K562 (cell line): ENCODE measurements around the gene KISS1R. TPM values are rescaled to one million over a fixed set of nuclear protein-coding genes. Genes with fewer than 3 reads are reported as not detected.

Source experiments
- CHAMP1 ChIP-seq: fragments of 450-650 bp; IDR thresholded peaks from 2 replicates; pipeline ENCODE4 v1.6.1; 2016; ENCODE audit warnings: mild to moderate bottlenecking
- CSDE1 ChIP-seq, 2 experiments: fragments of 450-650 bp; IDR thresholded peaks; 2 replicates each; pipeline ENCODE4 v1.6.1; 2016; ENCODE audit warnings: mild to moderate bottlenecking in 1 of 2
- EGR1 ChIP-seq: fragments of 450-650 bp; conservative IDR thresholded peaks from 2 replicates; pipeline ENCODE4 v1.6.1; 2017; ENCODE audit warnings: mild to moderate bottlenecking
- ELF4 ChIP-seq: fragments of 450-650 bp; formaldehyde crosslinking; IDR thresholded peaks from 2 replicates; pipeline ENCODE4 v1.4.0; 2022; ENCODE audit warnings: missing genetic modification characterization
- HINFP ChIP-seq: fragments of 450-650 bp; conservative IDR thresholded peaks from 2 replicates; pipeline ENCODE4 v1.6.1; 2016; ENCODE audit warnings: missing genetic modification characterization, low read depth, mild to moderate bottlenecking, control low read depth, missing compliant biosample characterization
- HNRNPH1 ChIP-seq: fragments of 200-400 bp; formaldehyde crosslinking; optimal IDR thresholded peaks from 2 replicates; pipeline ENCODE3; 2017; ENCODE audit warnings: low read depth, mild to moderate bottlenecking, low read length, moderate library complexity
- KLF13 ChIP-seq: fragments of 450-650 bp; IDR thresholded peaks from 2 replicates; pipeline ENCODE4 v1.6.1; 2016; ENCODE audit warnings: missing genetic modification characterization, low read depth, mild to moderate bottlenecking, missing compliant biosample characterization, moderate library complexity, borderline replicate concordance
- L3MBTL2 ChIP-seq: fragments of 450-650 bp; IDR thresholded peaks from 2 replicates; pipeline ENCODE4 v1.6.1; 2016; ENCODE audit warnings: mild to moderate bottlenecking, moderate library complexity
- NRF1 ChIP-seq, 2 experiments: fragments of 450-650 bp; IDR thresholded peaks in 1 of 2; conservative IDR thresholded peaks in 1 of 2; 2 replicates each; pipeline ENCODE4 v1.6.1; 2014; ENCODE audit warnings: mild to moderate bottlenecking in 2 of 2
- PHF21A ChIP-seq: fragments of 450-650 bp; IDR thresholded peaks from 2 replicates; pipeline ENCODE4 v1.6.1; 2017; ENCODE audit warnings: low read depth, borderline replicate concordance
- SIN3A ChIP-seq, 2 experiments: fragments of 150-350 bp in 1 of 2; IDR thresholded peaks; 2 replicates each; pipeline ENCODE4 v1.6.1; 2011 to 2016; ENCODE audit warnings: borderline replicate concordance in 2 of 2, low read depth in 2 of 2, low read length in 2 of 2, mild to moderate bottlenecking in 2 of 2, moderate library complexity in 2 of 2; ENCODE audit not compliant: control insufficient read depth in 1 of 2
- SMAD1 ChIP-seq: fragments of 150-350 bp; IDR thresholded peaks from 2 replicates; pipeline ENCODE4 v1.6.1; 2014; ENCODE audit warnings: low read length, low read depth; ENCODE audit not compliant: partially characterized antibody
- SRF ChIP-seq, 2 experiments: fragments of 250-450, 450-650 bp in 1 of 2; sonication (Bioruptor Pico) in 1 of 2; sonication (generic) in 1 of 2; formaldehyde crosslinking; IDR thresholded peaks; 2 replicates each; pipeline versions ENCODE4 v1.5.0 to v1.5.1; 2020 to 2022; ENCODE audit warnings: mild to moderate bottlenecking in 1 of 2, missing genetic modification reagents in 1 of 2
- TRIM24 ChIP-seq, 2 experiments: fragments of 450-650 bp; IDR thresholded peaks; 2 replicates each; pipeline ENCODE4 v1.6.1; 2016
- VEZF1 ChIP-seq: fragments of 200-800 bp; sonication (Bioruptor generic); IDR thresholded peaks from 2 replicates; pipeline ENCODE4 v1.6.1; 2017; ENCODE audit warnings: missing genetic modification characterization, missing compliant biosample characterization
- ZBTB34 ChIP-seq: fragments of 250-450 bp; sonication (Bioruptor Pico); IDR thresholded peaks from 2 replicates; pipeline ENCODE4 v1.8.0; 2021; ENCODE audit warnings: mild to moderate bottlenecking, moderate library complexity
- ZFX ChIP-seq: sonication (generic); formaldehyde crosslinking; IDR thresholded peaks from 2 replicates; pipeline ENCODE4 v1.8.0; 2022; ENCODE audit warnings: mild to moderate bottlenecking, missing genetic modification reagents, moderate library complexity
- ZNF175 ChIP-seq: fragments of 200-800 bp; sonication (Bioruptor generic); IDR thresholded peaks from 2 replicates; pipeline ENCODE4 v1.6.1; 2016; ENCODE audit warnings: low read depth, mild to moderate bottlenecking, missing genetic modification characterization, missing compliant biosample characterization
- ZNF217 ChIP-seq: sonication (generic); formaldehyde crosslinking; IDR thresholded peaks from 2 replicates; pipeline ENCODE4 v1.8.0; 2022; ENCODE audit warnings: mild to moderate bottlenecking, missing genetic modification reagents
- ZNF431 ChIP-seq: sonication (generic); formaldehyde crosslinking; IDR thresholded peaks from 2 replicates; pipeline ENCODE4 v1.8.0; 2022; ENCODE audit warnings: mild to moderate bottlenecking, missing genetic modification reagents
- ZNF785 ChIP-seq: fragments of 250-450 bp; sonication (Bioruptor Pico); IDR thresholded peaks from 2 replicates; pipeline ENCODE4 v1.4.0; 2020; ENCODE audit warnings: mild to moderate bottlenecking
- polyA plus RNA-seq, 8 experiments: library from polyadenylated mRNA; depleted of rRNA in 4 of 8; stranded (reverse) in 5 of 8; unstranded in 3 of 8; fragments of >200 nt; fragmentation: Nextera tagmentation in 2 of 8; fragmentation: Illumina TruSeq in 1 of 8; extraction: Ambion mirVana in 2 of 8; extraction: Trizol in 1 of 8; gene quantifications; 2 replicates each; pipeline versions ENCODE4 v1.2.1 to v1.2.3, GENCODE V29; 2011 to 2014; ENCODE audit warnings: inconsistent platforms in 1 of 8, missing spikeins in 1 of 8
- total RNA-seq, 7 experiments: library from RNA; depleted of rRNA in 6 of 7; stranded (reverse); fragments of >200 nt in 6 of 7; fragmentation: Illumina TruSeq in 2 of 7; extraction: Trizol in 2 of 7; gene quantifications; 2 replicates each; pipeline versions ENCODE4 v1.2.1 to v1.2.3, GENCODE V29; 2011 to 2021; ENCODE audit warnings: low replicate concordance in 1 of 7

KISS1R gene
- total and polyA plus RNA-seq, 9 of the 15 experiments (the other 6 are each of a cell fraction or from before 2014, with no cell fraction given) = 0.37 to 39.4 (median 2.0) TPM

GRCh38 chr19:892894-893689, 24.0 kb upstream of the KISS1R start, which contains the start of the genes MED16 and RNU6-9 (continued):
- peak in 1 of 2 experiments; percentile 62; a peak in 1 of 4 replicates for TF ChIP-seq SRF (CRISPR knock-in tag; IDR thresholded peaks at IDR 0.05)
- TF ChIP-seq L3MBTL2 = peak; percentile 69
- TF ChIP-seq HINFP (tag) = peak; percentile 68; the same call in 1 of the 2 replicates
- TF ChIP-seq ELF4 = no peak
- TF ChIP-seq HNRNPH1 = no peak
- TF ChIP-seq CSDE1 (IDR thresholded peaks at IDR 0.05) = peak in 1 of 2 experiments; percentile 67; a peak in 1 of 4 replicates
- peak; percentile 41 to 57; a peak in 2 of 4 replicates for TF ChIP-seq SIN3A (IDR thresholded peaks at IDR 0.05; ENCODE audit: borderline replicate concordance in 2 of 2, control insufficient read depth in 1 of 2, low read depth in 2 of 2, low read length in 2 of 2)
- peak; percentile 61 for TF ChIP-seq VEZF1 (CRISPR knock-in tag)
- no peak for TF ChIP-seq ZBTB34
- peak; percentile 78 for TF ChIP-seq ZFX (CRISPR knock-in tag)
- TF ChIP-seq CHAMP1 = no peak
- peak; percentile 88 to 90 for TF ChIP-seq NRF1 (conservative IDR thresholded peaks at IDR 0.05 in 1 of 2, IDR thresholded peaks at IDR 0.05 in 1 of 2)
- TF ChIP-seq KLF13 (tag) = peak; percentile 84; the same call in 1 of the 2 replicates
- TF ChIP-seq EGR1 = 0 out of 2 replicates have a peak, but pooled peaks have one; percentile 27
- TF ChIP-seq PHF21A = no peak
- no peak for TF ChIP-seq ZNF785
- TF ChIP-seq ZNF431 (CRISPR knock-in tag) = no peak
- no peak for TF ChIP-seq ZNF217
- 0 out of 2 replicates have a peak, but pooled peaks have one; percentile 52 for TF ChIP-seq ZNF175
- no peak for TF ChIP-seq SMAD1
- TF ChIP-seq TRIM24 (IDR thresholded peaks at IDR 0.05) = peak in 1 of 2 experiments; percentile 8; a peak in 1 of 4 replicates
